H7 (cell line): ENCODE data around the gene CGB1. TPM values are rescaled to one million over a fixed set of nuclear protein-coding genes. Genes with fewer than 3 reads are reported as not detected.
"Not testable (repeated sequence)": the region's sequence is repeated elsewhere in the genome, so short reads cannot be mapped to it uniquely, and the experiment has no call there.

Source experiments
- DNase-seq: peaks from one replicate; pipeline ENCODE4 v3.0.0; 2012
- H3K27me3 ChIP-seq: 2 replicates; pipeline ENCODE4 v1.6.0; 2011; ENCODE audit warnings: mild to moderate bottlenecking, low read length; ENCODE audit not compliant: control insufficient read depth, insufficient read depth
- H3K36me3 ChIP-seq: replicated peaks from 2 replicates; pipeline ENCODE4 v1.5.1; 2011; ENCODE audit warnings: low read length; ENCODE audit not compliant: control insufficient read depth, insufficient read depth
- H3K4me3 ChIP-seq: 2 replicates; pipeline ENCODE4 v1.5.1; 2011; ENCODE audit warnings: low read depth, mild to moderate bottlenecking, control low read depth, low read length, moderate library complexity; ENCODE audit not compliant: insufficient read depth
- total RNA-seq: library from RNA; depleted of rRNA; stranded (reverse); fragments of >200 nt; shearing (Covaris generic); gene quantifications from 2 replicates; pipeline ENCODE4 v1.2.3, GENCODE V29; 2014

The CGB1 gene
- total RNA-seq, 1 experiment from 2014 or later, result not detected

GRCh38 chr19:49043548-49043947, 6.9 kb upstream of the CGB1 start, which contains the start of gene CGB5:
Gene CGB5 (plus strand): TSS chr19:49043848. CDS start chr19:49044210, 362 bp downstream.
- H3K4me3 ChIP-seq, DNase-seq, H3K36me3 ChIP-seq, H3K27me3 ChIP-seq: not testable (repeated sequence)

- not testable (repeated sequence) for DNase-seq, H3K27me3 ChIP-seq, H3K4me3 ChIP-seq, H3K36me3 ChIP-seq
Observed at GRCh38 chr19:49042666-49043065, 6.0 kb upstream of the CGB1 start.

GRCh38 chr19:49042177-49042576, 5.5 kb upstream of the CGB1 start:
- Histone ChIP-seq H3K36me3 (no peaks in the 10 kb centered on the region), H3K27me3 (no peaks in the 10 kb centered on the region), H3K4me3 (no peak overlapping the region)
- DNase-seq, result no peak

GRCh38 chr19:49039736-49040135, 3.0 kb upstream of the CGB1 start:
- H3K36me3 ChIP-seq, H3K27me3 ChIP-seq, DNase-seq, H3K4me3 ChIP-seq: not testable (repeated sequence)

- not testable (repeated sequence) for H3K4me3 ChIP-seq, H3K36me3 ChIP-seq, H3K27me3 ChIP-seq, DNase-seq
Observed at GRCh38 chr19:49038557-49039276, 2.0 kb upstream of the CGB1 start.

GRCh38 chr19:49038111-49038510, 1.4 kb upstream of the CGB1 start:
- not testable (repeated sequence) for H3K27me3 ChIP-seq, H3K36me3 ChIP-seq, H3K4me3 ChIP-seq, DNase-seq

- peak; percentile 96 for DNase-seq
- not testable (repeated sequence) for H3K4me3 ChIP-seq, H3K27me3 ChIP-seq, H3K36me3 ChIP-seq
Observed at GRCh38 chr19:49031642-49032301, 4.9 kb downstream of the CGB1 start, which contains the start of gene CGB2. Gene CGB2 (plus strand): TSS chr19:49031890. CDS start chr19:49032096, 206 bp downstream.

GRCh38 chr19:49030323-49030722, 6.4 kb downstream of the CGB1 start:
- H3K4me3 ChIP-seq, DNase-seq, H3K27me3 ChIP-seq, H3K36me3 ChIP-seq: not testable (repeated sequence)

- H3K36me3 ChIP-seq, result not testable (repeated sequence)
Observed at GRCh38 chr19:49029749-49030148, 6.9 kb downstream of the CGB1 start.

GRCh38 chr19:49028686-49029085, 8.0 kb downstream of the CGB1 start:
- not testable (repeated sequence) for H3K36me3 ChIP-seq, H3K4me3 ChIP-seq, H3K27me3 ChIP-seq, DNase-seq

More at GRCh38 chr19:49029749-49030148, 6.9 kb downstream of the CGB1 start:
- not testable (repeated sequence) for H3K4me3 ChIP-seq, H3K27me3 ChIP-seq, DNase-seq

- not testable (repeated sequence) for H3K4me3 ChIP-seq, DNase-seq, H3K27me3 ChIP-seq, H3K36me3 ChIP-seq
Observed at GRCh38 chr19:49025599-49025998, 11.1 kb downstream of the CGB1 start.

- H3K27me3 ChIP-seq, result peaks cover 11% of the 10 kb centered on the region
- DNase-seq, H3K4me3 ChIP-seq, H3K36me3 ChIP-seq: not testable (repeated sequence)
Observed at GRCh38 chr19:49025088-49025487, 11.6 kb downstream of the CGB1 start.

GRCh38 chr19:49024233-49024632, 12.5 kb downstream of the CGB1 start, which contains the start of gene CGB3:
Gene CGB3 (minus strand): TSS chr19:49024333. CDS start chr19:49023971, 362 bp downstream.
- not testable (repeated sequence) for DNase-seq, H3K4me3 ChIP-seq, H3K36me3 ChIP-seq
- peaks cover 12% of the 10 kb centered on the region for H3K27me3 ChIP-seq

- peaks cover 30% of the 10 kb centered on the region for H3K27me3 ChIP-seq
- H3K36me3 ChIP-seq, result no peaks in the 10 kb centered on the region
Observed at GRCh38 chr19:49022116-49022515, 14.6 kb downstream of the CGB1 start.

More at GRCh38 chr19:49022116-49022515, 14.6 kb downstream of the CGB1 start:
- no peak overlapping the region for H3K4me3 ChIP-seq
- DNase-seq, result no peak
